ENCODE measurements around the gene MEGF9.
"Not testable (repeated sequence)": the region's sequence is repeated elsewhere in the genome, so short reads cannot be mapped to it uniquely, and the experiment has no call there.

MEGF9 gene

DNA sequence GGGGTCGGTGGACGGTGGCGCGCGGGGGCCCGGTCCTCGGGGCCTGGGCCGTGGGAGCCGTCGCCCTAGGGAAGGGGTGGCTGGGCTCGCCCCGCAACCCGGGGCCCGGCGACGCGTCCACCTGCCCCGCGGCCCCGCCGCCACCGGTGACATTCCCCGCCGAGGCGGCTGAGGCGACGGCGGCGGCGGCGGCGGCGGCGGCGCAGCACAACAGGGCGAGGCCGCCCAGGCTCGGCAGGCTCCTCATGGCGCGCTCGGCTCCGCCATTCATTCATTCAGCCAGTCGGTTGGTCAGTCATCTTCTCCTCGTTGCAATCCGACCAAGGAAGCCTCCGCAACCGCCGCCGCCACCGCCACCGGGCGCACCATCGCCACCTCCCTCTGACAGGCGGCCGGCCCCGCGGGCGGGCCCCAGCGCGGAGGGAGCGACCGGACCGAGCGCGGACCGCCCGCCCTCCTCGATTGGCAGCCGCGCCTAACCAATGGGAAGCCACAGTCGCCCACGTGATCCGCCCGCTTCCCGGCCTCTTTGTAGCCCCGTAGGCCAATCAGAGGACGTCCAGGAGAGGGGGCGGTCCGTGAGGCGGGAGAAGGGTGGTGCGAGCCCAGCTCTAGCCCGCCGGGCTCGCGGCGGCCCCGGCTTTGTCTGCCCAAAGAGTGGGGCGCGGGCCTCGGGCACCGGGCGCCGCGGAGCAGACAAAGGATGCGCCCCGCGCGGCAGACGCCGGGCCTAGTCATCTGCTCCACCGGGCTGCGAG, at the start of gene MEGF9:
TSS of gene MEGF9 (minus strand) at position 383 of the 758 bp plus-strand sequence. CDS start at position 271, 112 bp downstream.
- DNase-seq: peak; percentile 93 to 97

DNA sequence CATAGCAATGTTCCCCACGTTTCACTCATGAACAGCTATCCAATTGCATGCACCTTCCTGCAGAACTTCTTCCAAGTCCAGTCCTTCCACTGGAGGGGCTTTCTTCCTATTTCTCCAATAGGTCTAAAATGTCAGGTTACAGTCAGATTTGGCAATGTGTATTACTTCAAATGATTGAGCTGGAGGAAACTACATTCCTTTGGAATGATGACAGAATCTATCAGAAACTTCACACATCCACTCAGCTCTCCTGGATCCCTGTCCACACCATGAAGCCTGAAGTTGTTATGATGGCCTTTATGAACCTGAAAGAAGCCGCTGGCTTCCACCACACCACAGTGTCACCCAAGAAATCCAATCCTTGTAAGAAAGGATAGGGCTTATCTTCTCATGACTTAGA, 46.7 kb upstream of the MEGF9 start:
- no peak for DNase-seq

DNA sequence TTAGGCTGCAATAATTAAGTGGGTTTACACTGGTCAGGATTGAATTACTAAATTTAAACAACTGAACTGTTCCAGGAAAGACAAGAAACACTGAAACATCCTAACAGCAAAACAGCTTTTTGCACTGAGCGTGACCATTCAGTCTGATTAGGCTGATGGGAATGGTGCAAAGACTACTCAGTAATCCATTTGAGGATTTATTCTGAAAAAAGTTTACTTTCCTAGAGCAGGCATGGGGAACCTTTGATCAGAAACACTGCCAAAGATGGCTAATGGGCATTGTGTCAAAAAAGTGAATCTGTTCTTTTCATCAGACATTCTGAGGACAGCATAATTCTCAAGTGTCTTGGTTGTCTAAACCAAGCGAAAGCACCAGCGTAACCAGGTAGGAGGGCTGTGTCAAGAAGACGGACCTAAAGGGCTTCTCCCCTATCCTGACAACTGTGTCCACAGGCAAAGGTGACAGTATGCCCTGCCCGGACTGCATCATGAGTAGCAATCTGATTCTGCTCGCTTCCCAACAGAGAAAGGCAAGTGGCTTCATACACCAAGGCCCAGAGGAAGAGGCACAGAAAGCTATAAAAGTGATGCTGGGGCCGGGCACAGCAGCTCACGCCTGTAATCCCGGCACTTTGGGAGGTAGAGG, 45.6 kb upstream of the MEGF9 start:
- DNase-seq: no peak

DNA sequence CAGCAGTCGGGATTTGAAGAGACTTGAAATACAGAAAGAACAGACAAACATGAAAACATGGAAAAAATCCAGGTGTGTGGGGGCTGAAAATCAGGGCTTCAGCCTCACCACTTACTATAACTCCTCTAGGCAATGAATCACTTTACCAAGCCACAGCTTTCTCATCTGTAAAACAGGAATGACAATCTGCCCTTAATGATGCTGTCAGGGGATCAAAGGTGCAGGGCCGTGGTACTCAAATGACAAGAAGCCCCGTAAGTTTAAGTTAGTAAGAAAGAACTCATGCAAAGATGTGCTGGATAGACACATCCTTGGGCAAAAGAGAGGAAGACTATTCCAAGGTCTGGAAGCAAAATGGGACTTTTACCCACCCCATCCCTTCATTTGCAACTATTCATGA, 44.3 kb upstream of the MEGF9 start:
- no peak for DNase-seq

DNA sequence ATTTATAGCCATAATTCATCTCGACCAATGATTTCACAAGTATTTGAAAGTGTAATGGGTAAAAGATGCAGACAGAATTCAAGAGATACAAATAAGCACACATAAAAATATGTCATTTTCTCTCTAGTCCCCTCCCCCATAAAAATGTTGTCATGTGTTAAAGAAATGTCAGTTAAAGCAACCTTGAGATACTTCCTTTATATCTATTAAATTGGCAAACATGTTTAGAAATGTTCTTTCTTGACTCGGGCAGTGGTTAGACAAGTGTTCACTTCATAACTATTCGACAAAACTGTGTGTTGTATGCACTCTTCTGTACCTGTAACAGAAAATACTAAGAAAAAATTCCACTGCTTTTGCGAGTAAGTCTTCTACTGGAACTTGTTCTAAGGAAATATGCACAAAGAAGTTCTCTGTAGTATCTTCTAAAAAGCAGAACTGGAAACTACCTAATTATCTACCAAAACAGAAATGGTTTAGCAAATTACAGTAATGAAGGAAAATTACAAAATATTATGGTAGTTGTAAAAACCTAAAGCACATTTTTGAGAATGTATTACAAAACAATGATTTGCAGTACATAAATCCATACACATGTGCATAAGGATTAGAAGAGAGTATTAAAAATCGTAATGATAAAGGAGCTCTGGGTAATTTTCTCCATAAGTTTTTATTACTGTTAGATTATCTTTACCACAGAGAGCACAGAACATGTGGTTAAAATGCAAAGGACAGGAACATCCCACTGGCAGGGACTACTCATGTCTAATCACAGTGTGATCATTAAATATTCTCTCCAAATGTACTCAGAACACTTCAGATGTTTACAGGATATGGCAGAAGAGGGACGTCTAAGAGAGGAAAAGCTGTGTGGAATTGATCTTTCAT, 43.0 kb upstream of the MEGF9 start:
- no peak for DNase-seq

DNA sequence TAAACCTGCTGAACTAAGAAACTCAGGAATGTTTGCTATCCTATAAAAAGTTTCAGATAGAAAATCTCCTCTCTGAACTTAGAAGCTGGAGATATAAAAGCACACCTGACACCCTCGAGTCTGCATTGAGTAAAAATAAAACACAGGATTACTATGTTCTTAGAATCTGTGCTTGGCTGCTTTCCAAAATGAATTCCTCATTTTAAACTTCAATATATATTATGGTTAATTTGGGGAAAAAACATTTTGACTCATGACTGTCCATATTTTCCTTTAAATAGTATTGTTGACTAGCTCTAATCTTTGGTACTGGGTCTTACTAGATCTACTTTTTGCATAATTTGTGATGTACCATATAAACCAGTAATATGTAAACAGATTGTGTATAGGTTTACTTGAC, 42.3 kb upstream of the MEGF9 start:
- no peak for DNase-seq

DNA sequence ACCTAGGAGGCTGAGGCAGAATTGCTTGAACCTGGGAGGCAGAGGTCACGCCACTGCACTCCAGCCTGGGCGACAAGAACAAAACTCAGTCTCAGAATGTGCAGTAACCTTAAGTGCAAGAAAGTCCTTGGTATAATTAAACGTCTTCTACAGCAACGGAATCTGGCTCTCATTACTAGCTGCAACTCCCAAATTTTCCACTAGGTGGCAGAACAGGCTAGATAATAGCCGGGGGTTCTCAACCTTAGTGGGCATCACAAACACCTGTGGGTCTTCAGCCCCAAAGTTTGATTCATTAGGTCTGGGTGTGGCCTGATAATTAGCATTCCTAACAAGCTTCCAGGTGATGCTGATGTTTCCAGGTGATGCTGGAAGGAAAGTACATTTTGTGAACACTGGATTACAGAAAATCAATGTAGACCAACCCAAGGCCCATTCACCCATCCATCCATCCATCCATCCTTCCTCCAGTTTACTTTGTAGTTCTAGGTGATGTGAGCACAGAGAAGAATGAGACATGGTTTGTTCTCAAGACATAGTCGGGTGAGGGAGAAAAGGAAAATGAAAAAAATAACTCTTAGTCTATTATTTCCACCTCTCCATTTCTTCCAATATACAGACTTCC, 41.7 kb upstream of the MEGF9 start:
- peak; percentile 75 to 78 for DNase-seq

DNA sequence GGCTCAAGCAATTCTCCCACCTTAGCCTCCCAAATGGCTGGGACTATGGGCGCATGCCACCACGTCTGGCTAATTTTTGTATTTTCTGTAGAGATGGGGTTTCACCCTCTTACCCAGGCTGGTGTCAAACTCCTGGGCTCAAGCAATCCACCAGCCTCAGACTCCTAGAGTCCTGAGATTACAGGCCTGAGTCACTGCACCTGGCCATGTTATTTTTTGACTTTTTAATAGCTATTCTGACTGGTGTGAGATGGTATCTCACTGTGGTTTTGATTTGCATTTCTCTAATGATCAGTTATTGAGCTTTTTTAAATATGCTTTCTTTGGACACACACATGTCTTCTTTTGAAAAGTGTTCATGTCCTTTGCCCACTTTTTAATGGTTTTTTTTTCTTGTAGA, 40.8 kb upstream of the MEGF9 start:
- no peak for DNase-seq

DNA sequence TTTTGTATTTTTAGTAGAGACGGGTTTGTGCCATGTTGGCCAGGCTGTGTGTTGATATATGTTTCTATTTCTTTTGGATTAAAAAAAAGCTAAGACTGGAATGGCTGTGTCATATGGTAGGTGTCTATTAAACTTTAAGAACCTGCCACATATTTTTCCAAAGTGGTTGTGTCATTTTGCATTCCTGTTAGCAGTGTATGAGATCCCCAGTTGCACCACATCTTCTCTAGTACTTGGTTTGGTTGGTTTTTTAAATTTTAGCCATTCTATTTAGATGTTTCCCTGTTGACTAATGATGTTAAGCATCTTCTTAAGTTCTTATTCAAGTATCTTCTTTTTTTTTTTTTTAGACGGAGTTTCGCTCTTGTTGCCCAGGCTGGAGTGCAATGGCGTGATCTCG, 36.2 kb upstream of the MEGF9 start:
- no peak for DNase-seq

DNA sequence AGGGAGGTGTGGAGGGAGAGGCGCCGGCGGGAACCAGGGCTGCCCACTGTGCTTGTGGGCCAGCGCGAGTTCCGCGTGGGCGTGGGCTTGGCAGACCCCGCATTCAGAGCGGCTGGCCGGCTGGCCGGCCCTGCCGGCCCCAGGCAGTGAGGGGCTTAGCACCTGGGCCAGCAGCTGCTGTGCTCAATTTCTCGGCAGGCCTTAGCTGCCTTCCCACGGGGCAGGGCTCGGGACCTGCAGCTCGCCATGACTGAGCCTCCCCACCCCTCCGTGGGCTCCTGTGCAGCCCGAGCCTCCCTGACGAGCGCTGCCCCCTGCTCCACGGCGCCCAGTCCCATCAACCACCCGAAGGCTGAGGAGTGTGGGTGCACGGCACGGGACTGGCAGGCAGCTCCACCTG, 32.1 kb upstream of the MEGF9 start:
- DNase-seq: not testable (repeated sequence)

DNA sequence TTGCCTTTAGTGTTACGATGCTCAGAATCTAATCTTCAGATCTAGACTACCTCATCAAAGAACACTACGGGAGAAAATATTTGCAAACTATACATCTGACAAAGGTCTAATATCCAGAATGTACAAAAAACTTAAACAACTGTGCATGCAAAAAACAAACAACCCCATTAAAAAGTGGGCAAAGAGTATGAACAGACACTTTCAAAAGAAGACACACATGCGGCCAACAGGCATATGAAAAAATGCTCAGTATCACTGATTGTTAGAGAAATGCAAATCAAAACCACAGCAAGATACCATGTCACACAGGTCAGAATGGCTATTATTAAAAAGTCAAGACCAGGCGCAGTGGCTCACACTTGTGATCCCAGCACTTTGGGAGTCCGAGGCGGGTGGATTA, 31.0 kb upstream of the MEGF9 start:
- DNase-seq: no peak

DNA sequence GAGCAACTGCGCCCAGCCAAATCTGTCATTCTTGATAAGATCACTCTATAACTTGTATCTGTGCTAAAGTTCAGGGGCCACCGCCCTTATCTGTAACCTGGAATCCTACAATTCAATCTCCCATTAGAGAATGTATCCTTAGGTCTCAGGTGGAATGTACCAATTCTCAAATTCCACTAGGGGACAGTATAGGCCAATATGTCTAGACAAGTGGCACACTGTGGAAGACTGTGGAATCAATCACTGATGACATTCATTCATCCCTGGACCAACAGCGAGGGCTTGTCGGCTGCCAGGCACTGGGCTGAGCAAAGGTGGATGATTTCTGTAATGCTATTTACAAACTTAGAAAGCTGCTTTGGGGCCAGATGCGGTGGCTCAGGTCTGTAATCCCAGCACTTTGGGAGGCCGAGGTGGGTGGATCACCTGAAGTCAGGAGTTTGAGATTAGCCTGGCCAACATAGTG, 28.7 kb upstream of the MEGF9 start:
- DNase-seq: no peak

DNA sequence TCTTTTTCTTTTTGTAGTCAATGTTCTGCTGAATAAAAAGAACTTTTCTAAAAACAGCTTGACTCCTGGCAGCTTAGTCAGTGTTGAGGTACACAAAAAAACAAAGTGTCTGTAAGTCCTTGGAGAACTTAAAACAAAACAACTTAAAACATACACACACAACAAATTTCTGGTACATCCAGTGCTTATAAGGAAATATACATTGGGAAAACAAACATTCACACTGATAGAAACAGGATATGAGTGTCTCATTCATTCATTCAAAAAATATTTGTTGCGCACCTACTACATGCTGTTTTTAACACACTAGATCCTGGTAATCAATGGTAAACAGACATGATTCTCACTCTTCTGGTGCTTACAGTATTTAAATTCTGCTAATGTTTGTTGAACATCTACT, 27.4 kb upstream of the MEGF9 start:
- no peak for DNase-seq

DNA sequence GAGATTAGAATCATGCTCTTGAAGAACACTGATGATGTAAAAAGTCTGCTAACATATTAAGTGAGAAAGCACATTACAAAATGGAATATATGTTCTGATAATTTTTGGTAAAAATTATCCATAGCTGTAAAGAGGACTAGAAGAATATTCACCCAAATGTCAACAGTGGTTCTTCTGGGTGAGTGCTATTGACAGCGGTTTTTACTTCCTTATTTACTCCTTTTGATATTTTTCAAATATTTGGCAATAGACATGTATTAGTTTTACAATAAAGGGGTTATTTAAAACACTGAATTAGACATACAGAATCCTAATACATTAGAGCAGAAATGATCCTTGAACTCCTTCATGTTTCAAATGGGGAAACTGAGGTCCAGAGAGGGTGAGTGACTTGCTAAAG, 26.9 kb upstream of the MEGF9 start:
- DNase-seq: no peak

DNA sequence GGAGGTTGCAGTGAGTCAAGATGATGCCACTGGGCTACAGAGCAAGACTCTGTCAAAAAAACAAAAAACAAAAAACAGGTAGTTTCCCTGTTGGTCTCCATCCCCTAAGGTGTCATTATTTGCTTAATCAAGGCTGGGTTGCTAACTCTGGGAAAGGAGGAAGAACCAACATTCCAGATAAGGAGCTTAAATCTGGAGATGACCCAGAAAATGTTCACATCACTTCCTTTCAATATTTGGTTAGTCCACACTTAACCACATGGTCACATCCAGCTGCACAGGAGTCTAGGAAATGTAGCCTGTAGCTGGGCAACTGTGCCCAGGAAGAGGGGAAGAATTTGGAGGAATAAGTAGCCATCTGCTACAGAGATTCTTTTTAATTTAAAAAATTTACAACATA, 25.9 kb upstream of the MEGF9 start:
- no peak for DNase-seq

DNA sequence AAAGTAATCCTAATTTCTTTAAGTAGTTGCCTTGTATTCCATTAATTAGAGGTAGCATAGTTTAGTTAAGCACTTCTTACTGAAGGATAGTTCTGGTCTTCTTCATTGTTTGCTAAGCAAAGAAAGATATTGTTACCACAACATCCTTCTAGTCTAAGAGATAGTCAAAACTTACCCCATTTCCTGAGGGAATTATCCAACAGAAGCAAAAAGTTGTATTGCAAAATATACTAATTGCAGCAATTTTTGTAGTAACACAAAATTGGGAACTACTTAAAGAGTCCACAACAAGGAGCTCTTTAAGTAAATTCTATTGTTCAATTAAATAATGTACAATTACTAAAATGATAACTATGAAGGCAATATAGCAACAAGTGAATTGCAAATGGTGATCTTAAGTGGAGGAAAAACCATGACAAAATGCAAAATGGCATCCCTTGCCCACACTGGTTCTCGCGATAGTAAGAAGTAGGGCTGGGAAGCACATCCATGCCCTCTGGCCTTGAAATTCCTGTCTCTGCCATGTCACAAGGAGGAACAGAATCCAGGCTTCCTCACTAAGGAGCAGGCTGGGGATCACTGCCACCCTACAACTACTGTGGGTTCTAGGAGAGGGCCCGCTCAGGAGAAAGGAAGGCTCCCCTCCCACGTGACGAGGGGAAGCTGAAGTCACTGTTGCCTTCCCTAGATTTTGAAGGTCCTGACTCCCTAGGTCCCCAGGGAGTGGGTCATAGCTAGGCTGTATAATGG, 23.3 kb upstream of the MEGF9 start:
- no peak for DNase-seq

DNA sequence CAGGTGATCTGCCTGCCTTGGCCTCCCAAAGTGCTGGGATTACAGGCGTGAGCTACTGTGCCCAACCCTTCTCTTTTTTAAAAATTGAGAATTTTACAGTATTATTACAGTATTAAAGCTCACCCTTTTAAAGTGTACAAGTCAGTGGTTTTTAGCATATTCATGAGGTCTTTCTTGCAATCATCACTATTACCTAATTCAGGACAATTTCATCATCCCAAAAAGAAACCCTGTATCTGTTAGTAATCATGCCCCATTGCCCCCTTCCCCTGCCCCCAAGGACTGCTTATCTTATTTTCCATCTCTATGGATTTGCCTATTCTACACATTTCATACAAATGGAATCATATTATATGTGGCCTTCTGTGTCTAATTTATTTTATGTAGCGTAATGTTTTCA, 22.6 kb upstream of the MEGF9 start:
- no peak for DNase-seq

DNA sequence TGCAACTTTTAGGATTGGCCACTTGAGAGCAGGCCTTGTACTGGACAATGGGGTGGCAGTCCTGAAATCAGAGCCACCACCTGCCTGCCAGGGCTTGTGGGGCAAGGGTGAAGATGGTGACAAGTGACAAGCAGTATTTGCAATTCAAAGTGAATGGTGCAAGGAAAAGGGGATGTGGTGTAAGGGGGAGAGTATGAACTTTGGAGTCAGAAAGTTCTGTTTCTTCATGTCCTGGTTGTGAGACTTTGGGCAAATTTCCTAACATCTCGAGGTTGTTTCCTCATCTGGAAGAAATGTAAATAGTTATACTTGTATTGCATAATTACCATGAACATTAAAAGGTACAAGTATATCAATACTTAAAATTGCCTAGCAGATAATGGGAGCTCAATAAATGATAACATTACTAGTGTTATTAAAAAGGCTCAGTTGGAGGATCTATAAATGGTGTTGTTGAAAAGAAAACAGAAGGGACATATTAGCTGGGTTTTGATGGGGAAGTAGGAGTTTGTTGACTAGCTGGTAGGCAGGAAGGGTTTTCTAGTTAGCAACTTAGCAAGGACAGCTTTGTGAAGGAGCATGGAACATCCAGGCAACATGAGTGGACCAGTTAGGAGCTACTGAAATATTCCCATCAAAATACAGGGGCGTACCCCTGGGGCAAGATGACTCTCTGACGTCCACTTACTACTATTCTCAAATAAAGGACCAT, 21.3 kb upstream of the MEGF9 start:
- DNase-seq: no peak

DNA sequence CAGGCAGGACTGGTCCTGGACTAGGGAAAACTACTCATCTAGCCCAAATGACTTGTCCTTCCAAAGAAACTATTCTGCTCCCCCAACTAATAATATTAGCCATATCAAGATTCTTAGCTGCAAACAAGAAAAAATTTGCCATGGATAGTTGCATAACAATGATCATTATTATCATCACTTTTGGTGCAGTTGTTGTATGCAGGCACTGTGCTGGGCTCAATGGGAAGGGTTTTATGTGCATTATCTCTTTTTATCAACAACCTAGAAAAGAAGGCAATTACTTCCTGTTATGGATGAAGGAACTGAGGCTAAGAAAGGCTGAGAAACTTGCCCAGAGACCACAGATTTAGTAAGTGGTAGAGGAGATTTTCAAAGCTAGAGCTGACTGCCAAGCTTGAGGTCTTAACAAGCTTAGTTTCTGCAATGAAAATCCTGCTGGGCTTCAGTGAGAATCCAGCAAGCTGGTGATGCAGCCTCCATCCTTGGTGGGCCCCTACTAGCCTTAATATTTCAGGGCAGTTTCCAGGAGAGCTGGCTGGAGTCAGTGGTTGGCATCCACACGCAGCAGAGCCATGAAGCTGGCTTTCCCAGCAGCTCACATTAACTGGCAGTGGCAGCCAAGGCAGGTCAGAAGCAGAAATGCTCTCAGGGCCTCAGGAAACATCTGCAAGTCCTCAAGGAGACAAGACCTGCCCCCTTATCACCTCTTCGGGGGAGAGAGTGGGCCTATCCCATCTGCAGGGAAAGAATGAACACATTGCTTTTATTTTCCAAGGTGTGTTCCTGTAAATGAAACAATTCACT, 20.5 kb upstream of the MEGF9 start:
- no peak for DNase-seq

DNA sequence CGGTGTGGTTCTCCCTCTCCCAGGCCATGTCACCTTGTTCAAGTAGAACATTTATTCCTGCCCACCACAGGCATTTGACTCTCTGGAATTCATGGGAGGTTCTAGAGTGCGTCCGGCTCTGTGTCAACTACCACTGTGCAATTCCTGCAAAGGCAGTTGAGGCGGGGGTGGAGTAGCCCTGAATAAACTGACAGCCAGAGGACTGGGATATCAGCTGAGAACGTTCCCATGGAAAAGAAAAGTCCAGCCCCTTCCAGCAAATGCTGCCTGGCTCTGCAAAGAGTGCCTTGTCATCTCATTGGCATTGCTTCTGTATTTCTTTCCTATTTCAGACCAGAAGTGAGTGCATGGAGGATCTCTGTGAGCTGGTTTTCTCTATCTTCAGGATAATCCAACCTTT, 18.9 kb upstream of the MEGF9 start:
- DNase-seq: no peak
